Suprapubic skin (tissue), 4 donors: Measurements from ENCODE around the gene SBNO2. TPM values are rescaled to one million over a fixed set of nuclear protein-coding genes. Genes with fewer than 3 reads are reported as not detected.
"Not testable (repeated sequence)": the region's sequence is repeated elsewhere in the genome, so short reads cannot be mapped to it uniquely, and the experiment has no call there.

ENCODE experiments used
- DNase-seq, 2 donors: peaks; one replicate each; pipeline ENCODE4 v3.0.0-alpha.2; 2019; ENCODE audit warnings: low spot score in 2 of 2
- H3K27ac ChIP-seq: fragments of 200-600 bp; sonication (generic); one replicate; pipeline ENCODE4 v1.5.1; 2019
- H3K27me3 ChIP-seq: fragments of 200-600 bp; sonication (generic); one replicate; pipeline ENCODE4 v1.5.1; 2019
- H3K36me3 ChIP-seq: fragments of 200-600 bp; sonication (generic); one replicate; pipeline ENCODE4 v1.5.1; 2019
- H3K4me1 ChIP-seq: fragments of 200-600 bp; sonication (generic); one replicate; pipeline ENCODE4 v1.5.1; 2019
- H3K4me3 ChIP-seq: fragments of 200-600 bp; sonication (generic); one replicate; pipeline ENCODE4 v1.5.1; 2019; ENCODE audit warnings: mild to moderate bottlenecking
- H3K9me3 ChIP-seq: fragments of 200-600 bp; sonication (generic); one replicate; pipeline ENCODE4 v1.5.1; 2019
- EP300 ChIP-seq: sonication (generic); formaldehyde crosslinking; IDR thresholded peaks from one replicate; pipeline ENCODE4 v1.6.1; 2017; ENCODE audit warnings: antibody characterized with exemption
- POLR2A ChIP-seq, 2 donors: fragments of 450-650 bp; IDR thresholded peaks; one replicate each; pipeline ENCODE4 v1.6.1; 2017; ENCODE audit warnings: antibody characterized with exemption in 2 of 2, mild to moderate bottlenecking in 2 of 2, moderate library complexity in 2 of 2
- POLR2AphosphoS5 ChIP-seq, 3 donors: sonication (generic); formaldehyde crosslinking; IDR thresholded peaks; one replicate each; pipeline ENCODE4 v1.6.1; 2017; ENCODE audit warnings: antibody characterized with exemption in 3 of 3
- WGBS: methylation state at CpG from one replicate; pipeline ENCODE4 v1.1.5; 2018; 5-methylcytosine and 5-hydroxymethylcytosine counted together
- total RNA-seq, 4 donors: library from RNA; depleted of rRNA; stranded (reverse); fragments of >200 nt; gene quantifications; one replicate each; pipeline ENCODE4 v1.1.0, GENCODE V29; 2016
- TF ChIP-seq, protein P1 (sequence below), 2 donors: fragments of 200-600 bp in 1 of 2; fragments of 450-650 bp in 1 of 2; sonication (generic) in 1 of 2; IDR thresholded peaks; one replicate each; pipeline ENCODE4 v1.5.1; 2016 to 2019; ENCODE audit warnings: antibody characterized with exemption in 2 of 2, mild to moderate bottlenecking in 1 of 2, moderate library complexity in 1 of 2

SBNO2 gene
- total RNA-seq, 4 donors from 2014 or later = 36.7 to 58.9 (median 45.5) TPM

DNA sequence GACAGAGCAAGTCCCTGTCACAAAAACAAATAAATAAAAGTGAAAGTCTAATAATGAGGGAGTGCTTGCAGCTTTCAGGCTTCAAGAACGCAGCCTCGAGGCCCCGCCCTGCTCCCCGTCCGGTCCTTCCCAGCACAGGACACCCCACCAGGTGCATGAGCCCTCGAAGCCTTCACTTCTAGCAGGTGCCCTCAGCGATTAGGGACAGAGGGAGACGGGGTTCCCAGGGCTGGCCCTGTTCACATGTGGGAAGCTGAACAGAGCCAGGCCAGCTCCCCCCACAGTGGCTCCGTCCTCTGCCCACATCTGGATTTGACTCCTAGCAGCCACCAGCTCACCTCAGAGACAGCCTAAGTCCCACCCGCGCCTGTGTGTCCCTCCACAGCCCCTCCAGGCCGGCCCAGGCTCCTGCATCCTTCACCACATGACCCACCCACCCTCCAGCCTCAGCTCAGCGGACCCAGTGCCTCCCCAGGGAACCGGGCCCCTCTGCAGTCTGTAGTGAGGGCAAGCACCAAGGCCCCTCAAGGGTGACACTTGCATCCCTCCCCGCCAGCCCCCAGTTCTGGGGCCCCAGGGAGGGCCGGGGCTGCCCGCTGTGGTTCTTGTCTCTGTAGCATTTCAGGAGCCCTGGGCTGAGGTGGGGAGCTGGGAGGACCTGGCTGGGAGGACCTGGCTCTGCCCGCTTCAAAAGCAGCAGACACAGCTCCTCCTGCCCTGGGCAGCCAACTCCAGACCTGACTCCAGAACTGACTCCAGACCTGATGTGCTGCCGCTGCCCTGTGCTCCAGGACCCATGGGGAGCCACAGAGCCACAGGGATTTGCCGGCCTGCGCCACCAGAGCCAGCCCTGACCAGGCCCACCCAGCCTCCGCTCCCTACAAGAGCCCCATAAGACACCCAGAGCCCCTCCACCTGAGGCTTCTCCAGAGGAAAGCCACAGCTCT lies 43.0 kb downstream of the SBNO2 start:
- Histone ChIP-seq H3K27ac (peak overlapping the region; percentile 90), H3K4me3 (peak overlapping the region; percentile 63), H3K4me1 (peaks cover 76% of the 10 kb centered on the region), H3K9me3 (no peaks in the 10 kb centered on the region), H3K36me3 (peaks cover 26% of the 10 kb centered on the region), H3K27me3 (no peaks in the 10 kb centered on the region)
- no peak for DNase-seq
- TF ChIP-seq, protein P1, sequence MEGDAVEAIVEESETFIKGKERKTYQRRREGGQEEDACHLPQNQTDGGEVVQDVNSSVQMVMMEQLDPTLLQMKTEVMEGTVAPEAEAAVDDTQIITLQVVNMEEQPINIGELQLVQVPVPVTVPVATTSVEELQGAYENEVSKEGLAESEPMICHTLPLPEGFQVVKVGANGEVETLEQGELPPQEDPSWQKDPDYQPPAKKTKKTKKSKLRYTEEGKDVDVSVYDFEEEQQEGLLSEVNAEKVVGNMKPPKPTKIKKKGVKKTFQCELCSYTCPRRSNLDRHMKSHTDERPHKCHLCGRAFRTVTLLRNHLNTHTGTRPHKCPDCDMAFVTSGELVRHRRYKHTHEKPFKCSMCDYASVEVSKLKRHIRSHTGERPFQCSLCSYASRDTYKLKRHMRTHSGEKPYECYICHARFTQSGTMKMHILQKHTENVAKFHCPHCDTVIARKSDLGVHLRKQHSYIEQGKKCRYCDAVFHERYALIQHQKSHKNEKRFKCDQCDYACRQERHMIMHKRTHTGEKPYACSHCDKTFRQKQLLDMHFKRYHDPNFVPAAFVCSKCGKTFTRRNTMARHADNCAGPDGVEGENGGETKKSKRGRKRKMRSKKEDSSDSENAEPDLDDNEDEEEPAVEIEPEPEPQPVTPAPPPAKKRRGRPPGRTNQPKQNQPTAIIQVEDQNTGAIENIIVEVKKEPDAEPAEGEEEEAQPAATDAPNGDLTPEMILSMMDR (IDR thresholded peaks at IDR 0.05) = no peak
- TF ChIP-seq EP300 = no peak
- TF ChIP-seq POLR2AphosphoS5 (IDR thresholded peaks at IDR 0.05) = no peak
- no peak for TF ChIP-seq POLR2A (IDR thresholded peaks at IDR 0.05)
- 37% methylated on average over 20 of the region's 22 CpGs for WGBS

GRCh38 chr19:1129535-1129934 lies 44.5 kb downstream of the SBNO2 start:
- Histone ChIP-seq H3K27ac (no peak overlapping the region), H3K4me1 (peaks cover 70% of the 10 kb centered on the region), H3K36me3 (peaks cover 35% of the 10 kb centered on the region), H3K9me3 (no peaks in the 10 kb centered on the region), H3K4me3 (no peak overlapping the region), H3K27me3 (no peaks in the 10 kb centered on the region)
- DNase-seq = no peak
- WGBS = 90% methylated on average over 2 of the region's 18 CpGs
- no peak for TF ChIP-seq EP300
- TF ChIP-seq POLR2AphosphoS5 (IDR thresholded peaks at IDR 0.05) = no peak

DNA sequence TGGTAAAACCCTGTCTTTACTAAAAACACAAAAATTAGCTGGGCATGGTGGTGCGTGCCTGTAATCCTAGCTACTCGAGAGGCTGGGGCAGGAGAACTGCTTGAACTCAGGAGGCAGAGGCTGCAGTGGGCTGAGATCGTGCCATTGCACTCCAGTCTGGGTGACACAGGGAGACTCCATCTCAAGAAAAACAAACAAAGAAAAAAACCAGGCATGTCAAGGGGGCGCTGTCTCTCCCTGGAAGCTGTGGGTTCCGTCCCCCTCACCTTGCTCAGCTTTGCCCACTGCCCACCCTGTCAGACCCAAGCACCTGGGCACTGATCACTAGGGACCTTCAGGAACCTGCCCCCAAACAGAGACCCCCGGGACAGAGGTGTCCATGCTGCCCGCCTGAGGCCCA lies 45.0 kb downstream of the SBNO2 start:
- H3K36me3 ChIP-seq = peaks cover 39% of the 10 kb centered on the region
- not testable (repeated sequence) for H3K9me3 ChIP-seq, H3K27me3 ChIP-seq, DNase-seq, H3K27ac ChIP-seq, H3K4me3 ChIP-seq
- WGBS = 98% methylated on average over 4 of the region's 7 CpGs
- peaks cover 72% of the 10 kb centered on the region for H3K4me1 ChIP-seq

- peaks cover 49% of the 10 kb centered on the region for H3K36me3 ChIP-seq
- DNase-seq = no peak
- 72% methylated on average over 17 of the region's 17 CpGs for WGBS
- TF ChIP-seq, protein P1 (IDR thresholded peaks at IDR 0.05) = no peak
- TF ChIP-seq EP300 (no peak), POLR2AphosphoS5 (IDR thresholded peaks at IDR 0.05) (no peak), POLR2A (IDR thresholded peaks at IDR 0.05) (no peak)
- no peaks in the 10 kb centered on the region for H3K27me3 ChIP-seq
- H3K4me3 ChIP-seq = no peak overlapping the region
- H3K27ac ChIP-seq = no peak overlapping the region
- H3K4me1 ChIP-seq = peaks cover 68% of the 10 kb centered on the region
- no peaks in the 10 kb centered on the region for H3K9me3 ChIP-seq
These were observed 46.0 kb downstream of the SBNO2 start for GRCh38 chr19:1128106-1128505.

GRCh38 chr19:1126984-1127760 lies 46.9 kb downstream of the SBNO2 start:
- no peak for DNase-seq
- Histone ChIP-seq H3K4me1 (peaks cover 58% of the 10 kb centered on the region), H3K9me3 (no peaks in the 10 kb centered on the region), H3K36me3 (peaks cover 58% of the 10 kb centered on the region), H3K4me3 (no peak overlapping the region), H3K27ac (no peak overlapping the region), H3K27me3 (no peaks in the 10 kb centered on the region)
- TF ChIP-seq, protein P1 (IDR thresholded peaks at IDR 0.05) = no peak
- TF ChIP-seq POLR2A (IDR thresholded peaks at IDR 0.05) (no peak), EP300 (no peak), POLR2AphosphoS5 (IDR thresholded peaks at IDR 0.05) (no peak)
- WGBS = 91% methylated on average over 24 of the region's 33 CpGs
